Inferior parietal cortex (tissue), 1 donor: ENCODE measurements around the gene TEX19.
"Not testable (repeated sequence)": the region's sequence is repeated elsewhere in the genome, so short reads cannot be mapped to it uniquely, and the experiment has no call there.

ENCODE experiments used
- DNase-seq: peaks from one replicate; pipeline ENCODE4 v3.0.0-alpha.2; 2016; ENCODE audit errors: extremely low spot score

Gene TEX19

GRCh38 chr17:82334622-82335394 is 24.2 kb upstream of the TEX19 start:
- DNase-seq: no peak

GRCh38 chr17:82338858-82339633 is 20.0 kb upstream of the TEX19 start:
- peak; percentile 29 for DNase-seq

GRCh38 chr17:82339634-82340580 is 19.1 kb upstream of the TEX19 start:
- no peak for DNase-seq

- DNase-seq: no peak
These were observed 16.5 kb upstream of the TEX19 start for GRCh38 chr17:82342361-82343079.

- no peak for DNase-seq
These were observed 15.5 kb upstream of the TEX19 start for GRCh38 chr17:82343560-82343959.

GRCh38 chr17:82344175-82344907 is 14.7 kb upstream of the TEX19 start:
- DNase-seq: no peak

GRCh38 chr17:82345151-82345976 is 13.7 kb upstream of the TEX19 start:
- peak; percentile 43 for DNase-seq

- no peak for DNase-seq
These were observed 12.4 kb upstream of the TEX19 start for GRCh38 chr17:82346342-82347300.

- not testable (repeated sequence) for DNase-seq
These were observed 11.1 kb upstream of the TEX19 start for GRCh38 chr17:82347994-82348393.

- DNase-seq: no peak
These were observed 10.6 kb upstream of the TEX19 start for GRCh38 chr17:82348434-82348833.

GRCh38 chr17:82348866-82349265 is 10.2 kb upstream of the TEX19 start:
- DNase-seq: no peak

GRCh38 chr17:82349287-82349701 is 9.8 kb upstream of the TEX19 start:
- no peak for DNase-seq

GRCh38 chr17:82350182-82351030 is 8.6 kb upstream of the TEX19 start:
- DNase-seq: no peak

GRCh38 chr17:82351254-82351712 is 7.8 kb upstream of the TEX19 start:
- no peak for DNase-seq

GRCh38 chr17:82351713-82352488 is 7.1 kb upstream of the TEX19 start:
- DNase-seq: peak; percentile 90

GRCh38 chr17:82353484-82353883 is 5.6 kb upstream of the TEX19 start:
- DNase-seq: no peak
